CD4-positive, alpha-beta T cell treated with Interleukin-1 beta for 1 hour (primary cell): ENCODE data around the gene LDAF1.
A peak's percentile ranks its signal among the peaks of the same experiment; 100 is the strongest.
"Not testable (repeated sequence)": the region's sequence is repeated elsewhere in the genome, so short reads cannot be mapped to it uniquely, and the experiment has no call there.

ENCODE experiments used
- DNase-seq, 2 donors: peaks; one replicate each; pipeline ENCODE4 v3.0.0-alpha.2; 2020 to 2022

Gene LDAF1

GRCh38 chr16:21158208-21159110 is at the start of gene LDAF1:
Gene LDAF1, plus strand, starts transcription at chr16:21158674. Its CDS starts 2,509 bp downstream, at chr16:21161183.
- DNase-seq: peak; percentile 68 to 72

- DNase-seq: not testable (repeated sequence)
Observed at GRCh38 chr16:21115551-21115950, 42.9 kb upstream of the LDAF1 start.

GRCh38 chr16:21116148-21116693 is 42.3 kb upstream of the LDAF1 start:
- DNase-seq: peak; percentile 3 to 33

- DNase-seq: no peak
Observed at GRCh38 chr16:21117567-21117966, 40.9 kb upstream of the LDAF1 start.

GRCh38 chr16:21120976-21121520 is 37.4 kb upstream of the LDAF1 start:
- DNase-seq: no peak

- DNase-seq: no peak
Observed at GRCh38 chr16:21125191-21125590, 33.3 kb upstream of the LDAF1 start.

- no peak for DNase-seq
Observed at GRCh38 chr16:21126518-21126917, 32.0 kb upstream of the LDAF1 start.

DNA sequence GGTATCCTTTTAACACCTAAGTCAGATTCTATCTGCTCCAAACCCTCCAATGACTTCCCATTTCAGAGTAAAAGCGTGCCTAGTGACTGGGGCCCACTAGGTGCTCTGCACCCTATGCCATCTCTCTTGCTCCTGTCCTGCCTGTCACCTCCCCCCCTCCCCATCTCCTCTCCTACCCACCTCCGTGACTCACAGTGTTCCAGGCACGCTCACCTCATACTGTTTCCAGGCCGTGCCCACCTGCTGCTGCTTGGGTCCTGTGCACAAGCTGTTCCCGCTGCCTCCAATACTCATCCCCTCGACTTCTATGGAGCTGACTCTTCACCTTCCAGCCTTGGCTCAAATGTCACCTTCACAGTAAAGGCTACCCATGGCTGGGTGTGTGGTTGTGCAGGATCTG is 29.5 kb upstream of the LDAF1 start:
- DNase-seq: no peak

GRCh38 chr16:21130811-21131210 is 27.7 kb upstream of the LDAF1 start:
- no peak for DNase-seq

GRCh38 chr16:21134053-21134452 is 24.4 kb upstream of the LDAF1 start:
- no peak for DNase-seq

DNA sequence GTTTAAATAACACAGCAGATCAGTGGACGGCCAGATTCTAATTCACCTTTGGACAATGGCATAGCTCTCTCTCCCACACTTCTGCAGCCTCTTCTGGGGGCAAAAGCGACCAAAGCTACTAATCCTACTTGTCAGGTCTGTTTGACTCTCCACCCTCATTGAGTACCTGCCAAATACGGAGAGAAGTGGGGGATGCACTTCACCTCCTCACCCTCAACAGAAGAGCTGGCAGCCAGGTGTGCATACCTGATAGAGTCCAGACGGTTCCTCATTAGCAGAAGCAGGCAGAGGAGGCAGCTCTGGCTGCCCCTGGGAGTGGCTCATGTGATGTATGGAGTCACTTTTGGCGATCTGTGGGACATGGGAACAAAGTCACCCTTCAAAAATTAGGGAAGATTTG is 12.7 kb upstream of the LDAF1 start:
- DNase-seq: no peak

GRCh38 chr16:21150375-21151001 is 8.0 kb upstream of the LDAF1 start, which contains the start of gene DNAH3:
Gene DNAH3, minus strand, starts transcription at chr16:21150846. Its CDS starts 527 bp downstream, at chr16:21150319.
- no peak for DNase-seq

DNA sequence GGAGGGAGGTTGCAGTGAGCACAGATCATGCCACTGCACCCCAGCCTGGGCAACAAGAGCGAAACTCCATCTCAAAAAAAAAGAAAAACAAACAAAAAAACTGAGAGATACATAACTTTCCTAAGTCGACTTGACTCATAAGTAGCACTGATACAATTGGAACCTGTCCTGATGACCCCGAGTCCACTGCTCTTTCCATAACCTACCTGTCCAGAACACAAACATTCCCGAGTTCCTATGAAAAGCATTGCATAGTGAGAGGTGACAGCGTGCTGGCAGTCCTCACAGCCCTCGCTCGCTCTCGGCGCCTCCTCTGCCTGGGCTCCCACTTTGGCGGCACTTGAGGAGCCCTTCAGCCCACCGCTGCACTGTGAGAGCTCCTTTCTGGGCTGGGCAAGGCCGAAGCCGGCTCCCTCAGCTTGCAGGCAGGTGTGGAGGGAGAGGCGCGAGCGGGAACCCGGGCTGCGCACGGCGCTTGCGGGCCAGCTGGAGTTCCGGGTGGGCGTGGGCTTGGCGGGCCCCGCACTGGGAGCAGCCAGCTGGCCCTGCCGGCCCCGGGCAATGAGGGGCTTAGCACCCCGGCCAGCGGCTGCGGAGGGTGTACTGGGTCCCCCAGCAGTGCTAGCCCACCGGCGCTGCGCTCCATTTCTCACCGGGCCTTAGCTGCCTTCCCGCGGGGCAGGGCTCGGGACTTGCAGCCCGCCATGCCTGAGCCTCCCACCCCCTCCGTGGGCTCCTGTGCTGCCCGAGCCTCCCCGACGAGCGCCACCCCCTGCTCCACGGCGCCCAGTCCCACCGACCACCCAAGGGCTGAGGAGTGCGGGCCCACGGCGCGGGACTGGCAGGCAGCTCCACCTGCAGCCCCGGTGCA is 6.1 kb upstream of the LDAF1 start:
- DNase-seq: not testable (repeated sequence)

DNA sequence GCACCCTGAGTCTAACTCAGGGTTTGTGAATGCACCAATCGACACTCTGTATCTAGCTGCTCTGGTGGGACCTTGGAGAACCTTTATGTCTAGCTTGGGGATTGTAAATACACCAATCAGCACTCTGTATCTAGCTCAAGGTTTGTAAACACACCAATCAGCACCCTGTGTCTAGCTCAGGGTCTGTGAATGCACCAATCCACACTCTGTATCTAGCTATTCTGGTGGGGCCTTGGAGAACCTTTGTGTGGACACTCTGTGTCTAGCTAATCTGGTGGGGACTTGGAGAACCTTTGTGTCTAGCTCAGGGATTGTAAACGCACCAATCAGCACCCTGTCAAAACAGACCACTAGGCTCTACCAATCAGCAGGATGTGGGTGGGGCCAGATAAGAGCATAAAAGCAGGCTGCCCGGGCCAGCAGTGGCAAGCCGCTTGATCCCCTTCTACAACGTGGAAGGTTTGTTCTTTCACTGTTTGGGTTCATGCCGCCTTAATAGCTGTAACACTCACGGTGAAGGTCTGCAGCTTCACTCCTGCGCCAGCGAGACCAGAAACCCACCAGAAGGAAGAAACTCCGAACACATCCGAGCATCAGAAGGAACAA is 5.2 kb upstream of the LDAF1 start:
- not testable (repeated sequence) for DNase-seq

GRCh38 chr16:21156011-21156410 is 2.5 kb upstream of the LDAF1 start:
- not testable (repeated sequence) for DNase-seq

DNA sequence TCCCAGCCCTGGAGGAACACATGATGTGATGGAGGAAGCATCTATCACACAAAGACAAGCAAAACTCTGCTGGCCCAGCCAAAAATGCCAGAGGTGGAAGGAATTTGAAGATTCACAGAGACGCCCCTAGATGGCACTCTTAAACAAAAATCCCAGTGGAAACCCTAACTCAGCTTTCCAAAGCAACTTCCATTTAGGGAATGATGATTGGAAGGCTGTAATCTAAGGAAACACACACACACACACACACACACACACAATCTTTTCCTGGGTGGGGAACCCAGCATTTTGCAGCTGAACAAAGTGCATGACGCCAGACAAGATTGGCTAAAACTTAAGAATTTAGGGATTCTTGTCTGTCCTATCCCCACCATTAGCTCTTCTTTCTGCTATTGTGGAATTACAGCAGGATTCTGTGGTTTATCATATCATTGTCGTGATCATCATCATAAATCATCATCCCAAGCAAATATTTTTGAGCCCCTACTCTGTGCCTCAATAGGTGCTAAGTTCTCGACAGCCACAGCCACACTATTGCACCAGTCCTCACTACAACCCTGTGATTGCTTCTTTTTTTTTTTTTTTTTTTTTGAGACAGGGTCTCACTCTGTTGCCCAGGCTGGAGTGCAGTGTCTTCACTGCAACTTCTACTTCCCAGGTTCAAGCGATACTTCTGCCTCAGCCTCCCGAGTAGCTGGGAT is 1.6 kb upstream of the LDAF1 start:
- peak in 1 of 2 donors; percentile 12 for DNase-seq

- no peak for DNase-seq
Observed at GRCh38 chr16:21157632-21158031, 842 bp upstream of the LDAF1 start.

DNA sequence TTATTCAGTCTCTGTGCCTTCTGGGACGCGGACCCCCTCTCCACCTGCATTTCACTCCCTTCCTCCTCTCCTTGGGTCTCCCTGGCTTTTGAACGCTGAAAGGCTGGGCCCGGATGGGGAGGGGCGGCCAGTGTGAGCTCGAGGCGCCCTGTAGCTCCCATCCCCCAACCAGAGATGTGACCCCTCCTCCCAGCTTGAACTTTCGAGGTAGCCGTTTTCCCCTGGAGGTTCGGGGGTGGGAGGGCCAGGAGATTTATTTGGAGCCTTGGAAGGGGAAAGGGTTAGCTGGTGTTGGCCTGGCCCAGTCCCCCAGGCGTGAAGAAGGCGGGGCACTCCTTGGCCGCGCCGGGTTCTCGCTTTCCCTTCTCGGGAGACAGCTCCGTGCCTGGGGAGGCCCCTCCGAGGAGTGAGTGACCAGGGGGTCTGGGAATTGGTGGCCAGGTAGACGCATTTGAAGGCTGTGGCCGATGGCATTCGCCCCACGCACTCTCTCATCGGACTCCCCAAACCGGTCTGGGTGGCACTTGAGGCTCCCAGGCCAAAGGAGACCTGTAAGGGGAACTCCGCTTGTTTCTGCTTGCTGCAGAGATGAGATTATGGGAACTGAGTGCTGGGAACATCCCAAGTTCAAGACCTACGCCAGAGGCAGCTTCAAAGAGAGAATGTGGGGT is 942 bp downstream of the LDAF1 start:
- DNase-seq: peak in 1 of 2 donors; percentile 6

DNA sequence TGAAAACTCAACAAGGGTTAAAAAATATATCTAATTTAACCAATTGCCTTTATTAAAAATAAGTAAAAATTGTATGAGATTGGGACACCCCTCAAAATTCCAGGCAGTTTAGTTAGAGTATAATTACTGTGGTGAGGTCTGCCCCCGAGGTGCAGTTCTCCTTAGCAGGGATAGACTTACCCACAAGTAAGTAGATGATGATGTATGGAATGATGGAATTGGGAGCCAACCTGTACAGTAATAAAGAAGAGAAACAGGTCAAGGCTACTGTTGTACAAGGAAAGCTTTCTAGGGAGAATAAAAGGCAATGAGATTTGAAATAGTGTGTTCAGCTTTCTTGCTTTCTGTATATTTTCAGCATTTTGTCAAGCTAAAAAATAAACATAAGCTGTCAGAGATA is 1.8 kb downstream of the LDAF1 start:
- DNase-seq: no peak

- no peak for DNase-seq
Observed at GRCh38 chr16:21161211-21161610, 2.7 kb downstream of the LDAF1 start.

- no peak for DNase-seq
Observed at GRCh38 chr16:21162661-21163151, 4.2 kb downstream of the LDAF1 start.
